HG02870 (cell line): ENCODE results near the gene DNAJC28.
"Not testable (repeated sequence)": the region's sequence is repeated elsewhere in the genome, so short reads cannot be mapped to it uniquely, and the experiment has no call there.

ENCODE experiments used
- ATAC-seq: cut with Tn5 transposase; IDR thresholded peaks from one replicate; pipeline ENCODE4 v1.9.1; 2021; ENCODE audit warnings: mild to moderate bottlenecking, moderate library complexity; ENCODE audit not compliant: unreplicated experiment

Gene DNAJC28

GRCh38 chr21:33481314-33481943 lies 10.1 kb downstream of the DNAJC28 start:
- ATAC-seq = no peak

GRCh38 chr21:33480481-33481103 lies 10.9 kb downstream of the DNAJC28 start:
- no peak for ATAC-seq

GRCh38 chr21:33479679-33480480 lies 11.6 kb downstream of the DNAJC28 start, which contains the start of gene TMEM50B:
Gene TMEM50B, minus strand, starts transcription at chr21:33479974. Its CDS starts 11,089 bp downstream, at chr21:33468885.
- ATAC-seq = peak; percentile 87

GRCh38 chr21:33478935-33479678 lies 12.4 kb downstream of the DNAJC28 start:
- peak; percentile 18 for ATAC-seq

GRCh38 chr21:33478182-33478581 lies 13.3 kb downstream of the DNAJC28 start:
- no peak for ATAC-seq

DNA sequence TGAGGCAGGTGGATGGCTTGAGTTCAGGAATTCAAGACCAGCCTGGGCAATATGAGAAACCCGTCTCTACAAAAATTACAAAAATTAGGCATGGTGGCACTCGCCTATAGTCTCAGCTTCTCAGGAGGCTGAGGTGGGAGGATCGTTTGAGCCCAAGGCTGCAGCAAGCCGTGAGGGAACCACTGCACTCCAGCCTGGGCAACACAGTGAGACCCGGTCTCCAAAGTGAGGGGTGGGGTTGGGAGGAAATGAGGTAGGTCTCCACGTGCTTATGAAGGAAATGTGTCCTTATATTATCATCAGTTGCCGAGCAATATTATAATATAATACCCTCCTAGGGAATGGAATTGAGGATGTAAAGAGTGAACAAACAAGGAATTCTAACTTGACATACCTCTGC lies 14.4 kb downstream of the DNAJC28 start:
- ATAC-seq = no peak

DNA sequence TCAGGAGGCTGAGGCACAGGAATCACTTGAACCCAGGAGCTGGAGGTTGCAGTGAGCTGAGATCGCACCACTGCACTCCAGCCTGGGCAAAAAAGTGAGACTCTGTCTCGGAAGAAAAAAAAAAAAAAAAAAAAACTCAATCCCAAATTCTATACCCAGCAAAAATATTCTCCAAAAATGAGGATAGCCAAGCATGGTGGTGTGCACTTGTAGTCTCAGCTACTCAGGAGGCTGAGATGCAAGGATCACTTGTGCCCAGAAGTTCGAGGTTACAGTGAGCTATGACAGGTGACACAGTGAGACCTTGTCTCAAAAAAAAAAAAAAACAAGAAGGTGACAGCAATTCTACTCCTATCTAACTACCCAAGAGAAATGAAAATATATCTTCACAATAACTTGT lies 18.2 kb downstream of the DNAJC28 start:
- ATAC-seq = no peak

GRCh38 chr21:33470701-33471100 lies 20.8 kb downstream of the DNAJC28 start:
- ATAC-seq = no peak

DNA sequence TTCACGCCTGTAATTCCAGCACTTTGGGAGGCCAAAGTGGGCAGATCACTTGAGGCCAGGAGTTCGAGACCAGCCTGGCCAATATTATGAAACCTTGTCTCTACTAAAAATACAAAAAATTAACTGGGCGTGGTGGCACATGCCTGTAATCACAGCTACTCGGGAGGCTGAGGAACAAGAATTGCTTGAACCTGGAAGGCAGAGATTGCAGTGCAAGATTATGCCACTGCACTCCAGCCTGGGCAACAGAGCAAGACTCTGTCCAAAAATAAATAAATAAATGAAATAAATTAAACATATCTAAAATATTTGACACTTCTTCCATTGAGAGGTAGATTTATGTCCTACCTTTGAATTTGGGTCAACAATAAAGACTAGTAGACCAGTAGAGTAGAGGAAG lies 22.3 kb downstream of the DNAJC28 start:
- not testable (repeated sequence) for ATAC-seq

DNA sequence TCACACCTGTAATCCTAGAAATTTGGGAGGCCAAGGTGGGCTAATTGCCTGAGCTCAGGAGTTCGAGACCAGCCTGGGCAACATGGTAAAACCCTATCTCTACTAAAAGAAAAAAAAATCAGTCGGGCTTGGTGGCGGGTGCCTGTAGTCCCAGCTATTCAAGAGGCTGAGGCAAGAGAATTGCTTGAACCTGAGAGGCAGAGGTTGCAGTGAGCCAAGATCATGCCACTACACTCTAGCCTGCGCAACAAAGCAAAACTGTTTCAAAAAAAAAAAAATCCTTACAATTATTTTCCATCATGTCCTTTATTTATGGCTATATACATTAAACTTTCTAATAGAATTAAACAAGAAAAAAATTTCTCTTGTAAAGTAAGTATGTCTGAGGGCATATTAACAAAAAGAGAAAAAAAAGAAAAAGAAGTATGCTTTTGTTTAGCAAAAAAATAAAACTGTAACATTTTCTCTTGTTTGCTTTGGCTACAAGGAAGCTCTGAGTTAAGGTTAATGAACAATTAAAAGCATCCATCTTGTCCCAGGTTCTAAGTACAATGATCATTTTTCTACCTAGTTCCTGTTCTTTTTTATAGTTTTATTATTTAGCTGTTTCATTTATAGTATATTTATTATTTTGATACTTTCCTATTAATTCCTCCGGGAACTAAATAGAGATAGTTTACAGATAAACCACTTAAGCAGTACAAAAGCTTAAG lies 29.8 kb downstream of the DNAJC28 start:
- no peak for ATAC-seq

GRCh38 chr21:33458861-33459260 lies 32.7 kb downstream of the DNAJC28 start:
- no peak for ATAC-seq

DNA sequence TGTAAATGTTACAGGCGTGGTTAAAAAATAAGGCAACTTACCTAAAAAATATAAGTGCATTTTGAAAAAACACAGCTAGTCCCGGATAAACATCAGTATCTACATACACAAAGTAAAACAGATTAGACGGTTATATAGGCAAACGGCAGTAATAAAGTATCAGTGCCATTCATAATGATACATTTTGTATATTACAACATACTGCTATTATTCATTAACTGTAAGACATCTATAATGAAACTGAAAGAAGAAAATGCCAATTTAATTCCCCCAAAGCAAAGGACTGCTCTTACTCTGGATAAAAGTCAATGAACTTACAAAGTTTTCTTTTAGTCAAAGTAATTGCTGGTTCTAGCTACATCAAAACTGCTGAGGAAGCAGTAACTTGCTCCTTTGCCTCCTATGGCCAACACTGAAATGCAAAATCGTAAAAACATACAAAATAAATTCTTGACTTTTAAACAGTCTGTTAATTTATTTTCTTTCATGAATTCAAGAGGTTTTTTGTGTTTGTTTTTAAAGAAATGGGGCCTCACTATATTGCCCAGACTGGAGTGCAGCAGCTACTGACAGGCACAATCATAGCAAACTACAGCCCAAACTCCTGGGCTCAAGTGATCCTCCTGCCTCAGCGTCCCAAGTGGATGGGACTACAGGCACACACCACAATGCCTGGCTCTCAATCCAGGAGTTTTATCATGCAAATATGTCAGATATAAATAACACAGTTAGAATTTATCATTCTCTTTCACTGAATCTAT lies 35.6 kb downstream of the DNAJC28 start:
- no peak for ATAC-seq

DNA sequence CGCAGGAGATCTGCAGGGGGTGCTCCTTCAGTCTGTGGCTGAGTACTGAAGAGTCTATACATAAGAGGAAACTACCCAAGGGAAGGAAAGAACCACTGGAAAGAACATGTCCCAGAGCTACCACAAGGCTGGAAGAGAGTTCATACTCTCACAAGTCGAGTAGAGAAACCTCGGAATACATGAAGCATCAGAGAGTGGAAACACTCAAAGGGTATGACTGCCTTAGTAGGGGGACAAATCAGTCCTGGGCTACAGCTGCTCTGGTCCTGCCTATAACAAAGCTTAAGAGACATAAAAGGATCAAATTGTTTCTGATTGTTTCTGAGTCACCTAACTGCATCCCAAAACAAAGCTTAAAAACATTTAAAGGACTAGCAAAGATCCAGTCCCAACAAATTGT lies 39.2 kb downstream of the DNAJC28 start:
- no peak for ATAC-seq

GRCh38 chr21:33451634-33452071 lies 39.9 kb downstream of the DNAJC28 start:
- ATAC-seq = no peak

- ATAC-seq = no peak
Measured at GRCh38 chr21:33449616-33450015, 41.9 kb downstream of the DNAJC28 start.

- not testable (repeated sequence) for ATAC-seq
Measured at GRCh38 chr21:33446620-33447019, 44.9 kb downstream of the DNAJC28 start.

DNA sequence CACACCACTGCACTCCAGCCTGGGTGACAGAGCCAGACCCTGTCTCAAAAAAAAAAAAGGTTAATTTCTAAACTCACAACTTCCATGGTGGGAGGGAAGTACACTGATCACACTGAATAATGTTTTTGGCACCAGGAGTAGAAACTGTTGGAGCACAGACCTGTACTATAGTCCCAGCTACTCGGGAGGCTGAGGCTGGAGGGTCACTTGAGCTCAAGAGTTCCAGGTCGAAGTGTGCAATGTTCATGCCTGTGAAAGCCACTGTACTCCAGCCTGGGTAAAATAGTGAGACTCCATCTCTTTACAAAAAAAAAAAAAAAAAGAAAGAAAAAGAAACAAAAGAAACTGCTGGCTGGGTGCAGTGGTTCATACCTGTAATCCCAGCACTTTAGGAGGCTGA lies 47.0 kb downstream of the DNAJC28 start:
- no peak for ATAC-seq

DNA sequence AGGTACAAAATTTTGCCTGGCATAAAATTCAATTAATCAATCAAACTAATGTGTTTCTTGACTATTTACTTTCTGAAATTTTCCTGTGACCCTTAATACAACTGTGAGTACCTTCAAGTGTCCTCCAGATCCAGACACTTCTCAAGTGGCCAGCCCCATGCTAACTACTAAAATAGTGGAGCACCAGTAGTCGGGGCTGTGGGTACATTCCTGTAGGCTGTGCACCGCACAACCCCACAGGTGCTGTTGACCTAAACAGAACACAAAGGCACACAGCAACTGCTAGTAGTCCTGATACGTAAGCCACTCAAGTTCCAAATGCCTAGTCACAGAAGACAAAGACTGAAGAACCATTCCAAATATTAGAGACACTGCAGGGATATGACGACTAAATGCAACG lies 48.3 kb downstream of the DNAJC28 start:
- no peak for ATAC-seq
